ENCODE measurements around the gene IL18BP.

IL18BP gene

DNA sequence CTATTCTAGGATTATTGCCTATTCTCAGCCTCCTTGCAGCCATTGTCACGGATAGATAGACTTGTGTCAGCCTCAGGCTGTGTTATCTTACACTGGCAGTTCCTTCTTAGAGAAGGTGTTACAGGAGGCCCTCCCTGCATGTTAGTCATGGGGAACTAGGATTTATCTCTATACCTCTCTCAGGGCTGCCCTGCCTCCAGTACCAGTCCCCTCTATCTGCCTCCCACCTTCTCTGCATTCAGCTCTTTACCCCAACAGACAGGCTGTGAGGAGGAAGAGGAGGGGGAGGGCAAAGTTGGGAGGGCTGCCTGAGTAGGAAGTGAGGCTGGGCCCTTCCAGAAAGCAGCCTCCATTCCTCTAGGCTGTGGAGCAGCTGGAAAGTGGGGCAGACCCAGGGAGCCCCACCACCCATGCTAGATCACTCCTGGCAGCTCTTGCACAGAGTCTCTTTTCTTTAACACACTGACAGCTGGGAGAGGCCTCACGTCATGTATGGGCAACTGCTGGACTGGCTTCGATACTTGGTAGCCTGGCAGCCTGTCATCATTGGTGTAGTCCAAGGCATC lies 2.9 kb upstream of the IL18BP start:
- ChIA-PET CTCF (interaction anchor here (0.6 to 1.1 kb wide), 4 partner anchors 19 to 435 kb away, joined by 3 to 4 read pairs (median 3); no protein-coding TSS in a partner anchor), POLR2A (interaction anchor here (0.5 kb wide), 1 partner anchor 90 kb away, joined by 3 read pairs; no protein-coding TSS in a partner anchor)
- peaks cover 0 to 32% of the 10 kb centered on the region in 2 experiments; a peak in 1 of 3 replicates for H3K36me3 ChIP-seq (ENCODE audit: control insufficient read depth in 2 of 2, insufficient read depth in 1 of 2, low read length in 2 of 2)
- no peak overlapping the region for H3K4me3 ChIP-seq (ENCODE audit: low read depth, low read length)
- H3K9me3 ChIP-seq (ENCODE audit: control insufficient read depth, insufficient read depth, low read depth, low read length): no peaks in the 10 kb centered on the region
- H3K4me1 ChIP-seq (ENCODE audit: control insufficient read depth, insufficient read depth, low read length): no peaks in the 10 kb centered on the region
- TF ChIP-seq, protein P1, sequence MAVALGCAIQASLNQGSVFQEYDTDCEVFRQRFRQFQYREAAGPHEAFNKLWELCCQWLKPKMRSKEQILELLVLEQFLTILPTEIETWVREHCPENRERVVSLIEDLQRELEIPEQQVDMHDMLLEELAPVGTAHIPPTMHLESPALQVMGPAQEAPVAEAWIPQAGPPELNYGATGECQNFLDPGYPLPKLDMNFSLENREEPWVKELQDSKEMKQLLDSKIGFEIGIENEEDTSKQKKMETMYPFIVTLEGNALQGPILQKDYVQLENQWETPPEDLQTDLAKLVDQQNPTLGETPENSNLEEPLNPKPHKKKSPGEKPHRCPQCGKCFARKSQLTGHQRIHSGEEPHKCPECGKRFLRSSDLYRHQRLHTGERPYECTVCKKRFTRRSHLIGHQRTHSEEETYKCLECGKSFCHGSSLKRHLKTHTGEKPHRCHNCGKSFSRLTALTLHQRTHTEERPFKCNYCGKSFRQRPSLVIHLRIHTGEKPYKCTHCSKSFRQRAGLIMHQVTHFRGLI (tag by site-specific recombination; IDR thresholded peaks at IDR 0.05): no peak
- TF ChIP-seq ZNF350 (tag by site-specific recombination; IDR thresholded peaks at IDR 0.05): no peak
- no peak for TF ChIP-seq FEZF1 (tag by site-specific recombination; IDR thresholded peaks at IDR 0.05)
- TF ChIP-seq, protein P2, sequence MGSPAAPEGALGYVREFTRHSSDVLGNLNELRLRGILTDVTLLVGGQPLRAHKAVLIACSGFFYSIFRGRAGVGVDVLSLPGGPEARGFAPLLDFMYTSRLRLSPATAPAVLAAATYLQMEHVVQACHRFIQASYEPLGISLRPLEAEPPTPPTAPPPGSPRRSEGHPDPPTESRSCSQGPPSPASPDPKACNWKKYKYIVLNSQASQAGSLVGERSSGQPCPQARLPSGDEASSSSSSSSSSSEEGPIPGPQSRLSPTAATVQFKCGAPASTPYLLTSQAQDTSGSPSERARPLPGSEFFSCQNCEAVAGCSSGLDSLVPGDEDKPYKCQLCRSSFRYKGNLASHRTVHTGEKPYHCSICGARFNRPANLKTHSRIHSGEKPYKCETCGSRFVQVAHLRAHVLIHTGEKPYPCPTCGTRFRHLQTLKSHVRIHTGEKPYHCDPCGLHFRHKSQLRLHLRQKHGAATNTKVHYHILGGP (tag by site-specific recombination; IDR thresholded peaks at IDR 0.05): no peak
- TF ChIP-seq IKZF3 (tag by site-specific recombination; IDR thresholded peaks at IDR 0.05): no peak
- no peak for TF ChIP-seq ZNF239 (tag by site-specific recombination; IDR thresholded peaks at IDR 0.05)
- TF ChIP-seq ZNF624 (tag by site-specific recombination; IDR thresholded peaks at IDR 0.05): no peak
- no peak for TF ChIP-seq ZNF280C (tag by site-specific recombination; IDR thresholded peaks at IDR 0.05)
- TF ChIP-seq ZNF518A (tag by site-specific recombination; conservative IDR thresholded peaks at IDR 0.05; ENCODE audit: low read depth): no peak
- no peak for TF ChIP-seq ZNF398 (tag by site-specific recombination; IDR thresholded peaks at IDR 0.05)
- no peak for TF ChIP-seq ZNF626 (tag by site-specific recombination; IDR thresholded peaks at IDR 0.05)
- TF ChIP-seq, protein P3, sequence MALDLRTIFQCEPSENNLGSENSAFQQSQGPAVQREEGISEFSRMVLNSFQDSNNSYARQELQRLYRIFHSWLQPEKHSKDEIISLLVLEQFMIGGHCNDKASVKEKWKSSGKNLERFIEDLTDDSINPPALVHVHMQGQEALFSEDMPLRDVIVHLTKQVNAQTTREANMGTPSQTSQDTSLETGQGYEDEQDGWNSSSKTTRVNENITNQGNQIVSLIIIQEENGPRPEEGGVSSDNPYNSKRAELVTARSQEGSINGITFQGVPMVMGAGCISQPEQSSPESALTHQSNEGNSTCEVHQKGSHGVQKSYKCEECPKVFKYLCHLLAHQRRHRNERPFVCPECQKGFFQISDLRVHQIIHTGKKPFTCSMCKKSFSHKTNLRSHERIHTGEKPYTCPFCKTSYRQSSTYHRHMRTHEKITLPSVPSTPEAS (tag by site-specific recombination; IDR thresholded peaks at IDR 0.05): no peak
- no peak for TF ChIP-seq ZNF184 (tag by site-specific recombination; IDR thresholded peaks at IDR 0.05)
- TF ChIP-seq ZNF18 (tag by site-specific recombination; IDR thresholded peaks at IDR 0.05): no peak
- TF ChIP-seq ZNF2 (tag by site-specific recombination; IDR thresholded peaks at IDR 0.05): no peak
- TF ChIP-seq ZNF830 (tag by site-specific recombination; IDR thresholded peaks at IDR 0.05; ENCODE audit: low read depth): no peak
- no peak for TF ChIP-seq ZNF311 (tag by site-specific recombination; IDR thresholded peaks at IDR 0.05; ENCODE audit: borderline replicate concordance)
- H3K27ac ChIP-seq (ENCODE audit: extremely low read depth, low read depth, low read length): no peak overlapping the region
